HG02938 (cell line): ENCODE measurements around the gene SAMD14.

Experiments used
- ATAC-seq: cut with Tn5 transposase; IDR thresholded peaks from one replicate; pipeline ENCODE4 v1.9.1; 2021; ENCODE audit warnings: mild to moderate bottlenecking, moderate library complexity; ENCODE audit not compliant: unreplicated experiment

Gene SAMD14

GRCh38 chr17:50114849-50115357 lies 15.1 kb downstream of the SAMD14 start:
- no peak for ATAC-seq

- no peak for ATAC-seq
Measured at GRCh38 chr17:50114401-50114800, 15.6 kb downstream of the SAMD14 start.

DNA sequence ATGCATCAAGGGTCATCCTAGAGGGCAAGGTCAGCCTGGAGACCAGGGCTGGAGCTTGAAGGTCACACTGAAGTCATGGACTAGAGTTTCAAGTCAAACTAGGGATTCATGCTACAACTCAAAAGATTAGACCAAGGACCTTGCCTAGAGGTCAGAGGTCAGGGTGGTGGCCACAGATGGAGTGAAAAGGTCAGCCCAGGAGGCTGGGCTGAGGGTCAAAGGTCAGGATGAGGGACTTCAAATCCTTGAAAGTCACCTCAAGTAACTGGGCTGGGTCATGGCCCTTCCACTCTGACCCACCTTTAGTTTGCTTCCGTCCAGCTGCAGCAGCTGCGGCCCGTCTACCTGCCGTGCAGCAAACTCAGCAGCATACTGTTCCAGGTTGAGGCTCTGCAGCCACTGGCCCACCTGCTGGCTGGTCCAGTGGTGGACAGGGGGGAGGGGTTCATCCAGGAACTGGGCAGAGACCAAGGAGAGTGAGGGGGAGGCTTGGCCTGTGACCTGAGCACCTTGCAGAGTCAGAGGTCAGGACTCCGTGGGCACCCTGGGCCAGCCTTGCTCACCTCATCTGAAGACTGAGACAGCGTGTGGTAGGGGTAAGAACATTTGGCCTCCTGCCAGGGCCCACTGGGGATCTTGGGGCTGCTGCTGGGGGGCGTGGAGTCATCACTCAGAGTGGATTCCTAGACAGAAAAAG lies 16.2 kb downstream of the SAMD14 start:
- no peak for ATAC-seq

DNA sequence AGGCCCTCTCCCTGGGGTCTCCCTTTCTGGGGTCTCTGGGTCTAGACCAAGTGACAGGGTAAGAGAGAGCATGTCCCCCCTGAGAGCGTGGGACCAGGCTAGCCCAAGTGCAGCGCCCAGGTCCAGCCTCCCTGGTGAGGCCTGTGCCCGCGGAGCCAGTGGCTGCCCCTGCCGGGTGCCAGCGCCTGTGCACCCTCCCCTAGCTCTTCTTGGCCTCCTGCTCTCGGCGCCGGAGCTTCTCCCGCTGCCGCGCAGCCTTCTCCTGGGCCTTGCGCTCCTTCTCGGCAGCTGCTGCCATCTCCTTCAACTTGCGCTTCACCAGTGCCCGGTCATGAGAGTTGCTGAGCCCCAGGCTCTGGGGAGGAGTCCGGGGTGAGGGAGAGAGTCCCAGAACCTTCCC lies 17.3 kb downstream of the SAMD14 start:
- no peak for ATAC-seq

DNA sequence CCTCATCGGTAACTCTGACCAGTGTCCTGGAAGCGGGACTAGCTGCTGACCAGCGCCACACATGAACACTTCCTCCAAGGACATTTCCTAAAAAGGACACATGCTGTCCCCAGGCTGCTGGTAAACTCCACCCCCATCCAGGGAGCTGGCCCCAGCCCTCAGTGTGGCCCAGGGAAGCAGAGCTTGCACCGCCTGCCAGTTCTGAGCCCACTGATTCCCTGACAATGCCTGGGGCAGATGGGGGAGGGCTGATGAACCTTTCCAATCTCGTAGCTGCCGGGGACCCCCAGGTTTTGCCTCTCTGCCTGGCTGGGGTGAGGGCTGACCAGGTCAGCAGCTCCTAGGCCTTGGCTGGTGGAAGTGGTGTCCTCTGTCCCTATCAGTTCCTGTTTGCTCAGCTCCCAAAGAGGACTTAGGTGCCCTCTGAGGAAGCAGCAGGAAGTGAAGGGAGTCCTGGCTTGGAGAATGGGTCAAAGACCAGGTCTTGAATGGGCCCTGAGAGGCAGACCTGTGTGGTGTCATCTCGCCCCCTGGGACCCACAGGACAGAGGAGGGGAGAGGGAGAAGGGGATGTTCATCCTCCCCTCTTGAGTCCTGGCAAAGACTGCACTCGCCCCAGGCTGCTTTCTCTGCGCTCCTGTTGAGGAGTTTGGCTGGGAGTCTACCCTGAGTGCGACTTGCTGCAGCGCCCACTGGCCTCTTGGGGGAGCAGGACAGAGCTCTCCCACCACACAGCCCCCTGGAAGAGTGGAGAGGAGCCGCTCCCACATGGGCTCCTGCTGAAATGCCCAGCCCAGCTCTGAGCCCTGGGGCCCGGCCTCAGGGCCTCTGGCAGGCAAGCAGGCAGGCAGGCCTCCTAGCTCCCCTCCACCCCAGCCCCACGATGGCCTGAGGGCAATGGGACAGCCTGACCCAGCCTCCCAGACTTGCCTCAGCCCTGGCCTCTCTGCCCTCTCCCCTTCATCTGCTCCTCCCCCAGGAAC lies 18.0 kb downstream of the SAMD14 start:
- no peak for ATAC-seq

GRCh38 chr17:50110591-50111349 lies 19.2 kb downstream of the SAMD14 start:
- ATAC-seq, result no peak

- ATAC-seq, result no peak
Measured at GRCh38 chr17:50109785-50110184, 20.2 kb downstream of the SAMD14 start.

DNA sequence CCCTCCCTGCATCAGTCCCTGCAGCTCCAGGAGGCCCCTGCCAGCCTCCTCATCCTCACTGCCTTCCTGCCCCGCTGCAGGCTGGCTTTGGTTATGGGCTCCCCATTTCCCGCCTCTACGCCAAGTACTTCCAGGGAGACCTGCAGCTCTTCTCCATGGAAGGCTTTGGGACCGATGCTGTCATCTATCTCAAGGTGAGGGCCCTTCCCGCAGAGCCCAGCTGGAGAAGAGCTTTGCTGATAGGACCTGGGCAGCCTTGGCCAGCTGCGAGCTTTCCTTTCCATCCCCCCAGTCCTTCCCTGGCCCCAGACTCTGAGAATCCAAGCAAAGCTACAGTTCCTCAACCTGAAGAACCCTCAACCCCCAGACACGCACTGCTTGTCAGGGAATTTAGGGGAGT lies 20.8 kb downstream of the SAMD14 start:
- no peak for ATAC-seq

DNA sequence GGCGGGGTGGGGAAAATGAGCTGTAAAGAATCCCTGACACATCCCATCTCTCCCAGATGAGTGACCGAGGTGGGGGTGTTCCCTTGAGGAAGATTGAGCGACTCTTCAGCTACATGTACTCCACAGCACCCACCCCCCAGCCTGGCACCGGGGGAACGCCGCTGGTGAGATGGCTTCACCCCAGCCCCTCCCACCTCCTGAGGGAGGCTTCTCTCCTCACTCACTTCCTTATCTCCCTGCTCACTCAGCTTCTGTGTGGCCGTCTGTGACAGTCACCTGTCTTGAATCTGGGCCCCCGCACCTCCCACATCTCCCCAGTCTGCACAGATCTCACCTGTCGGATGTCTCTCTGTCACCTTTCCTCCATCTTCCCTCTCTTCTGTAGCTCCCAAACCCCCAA lies 21.4 kb downstream of the SAMD14 start:
- no peak for ATAC-seq

DNA sequence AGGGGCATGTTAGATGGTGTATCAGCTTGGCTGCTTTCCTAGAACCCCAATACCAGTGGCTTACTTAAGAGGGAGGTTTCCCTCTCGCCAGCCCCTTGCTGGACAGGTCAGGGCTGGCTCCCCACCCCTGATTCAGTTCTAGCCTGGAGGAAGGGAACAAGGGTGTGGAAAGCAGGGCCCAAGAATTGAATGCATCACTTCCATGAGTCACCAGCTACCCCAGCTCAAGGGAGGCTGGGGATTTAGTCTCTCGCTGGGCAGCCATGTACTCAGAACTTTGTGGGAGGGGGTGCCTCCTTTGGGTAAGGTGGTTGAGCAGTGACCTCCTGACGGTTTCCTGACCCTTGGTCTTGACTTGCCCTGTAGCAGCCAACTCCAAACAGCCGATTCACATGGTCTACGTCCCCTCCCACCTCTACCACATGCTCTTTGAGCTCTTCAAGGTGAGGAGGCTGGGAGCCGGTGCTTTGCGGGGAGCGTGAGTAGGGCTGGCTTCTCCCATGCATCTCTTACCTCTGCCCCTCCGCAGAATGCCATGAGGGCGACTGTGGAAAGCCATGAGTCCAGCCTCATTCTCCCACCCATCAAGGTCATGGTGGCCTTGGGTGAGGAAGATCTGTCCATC lies 22.1 kb downstream of the SAMD14 start:
- ATAC-seq, result no peak

- no peak for ATAC-seq
Measured at GRCh38 chr17:50106393-50107131, 23.4 kb downstream of the SAMD14 start.

GRCh38 chr17:50105811-50106210 lies 24.1 kb downstream of the SAMD14 start:
- ATAC-seq, result no peak

DNA sequence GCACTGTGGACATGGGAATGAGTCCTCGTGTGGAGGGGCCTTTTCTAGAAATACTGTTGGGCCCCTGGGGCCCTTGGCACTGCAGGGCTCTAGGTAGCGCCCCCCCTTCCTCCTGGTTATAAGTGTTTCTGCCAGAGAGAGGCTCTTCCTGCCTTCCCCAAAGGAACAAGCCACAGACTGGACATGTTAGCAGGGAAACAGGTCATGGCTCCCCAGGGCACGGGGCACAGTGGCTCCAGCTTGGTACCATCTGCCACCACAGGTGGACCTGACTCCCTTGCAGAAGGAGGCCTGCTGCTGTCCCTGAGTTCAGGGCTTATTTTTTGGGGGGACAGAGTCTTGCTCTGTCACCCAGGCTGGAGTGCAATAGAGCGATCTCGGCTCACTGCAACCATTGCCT lies 26.0 kb downstream of the SAMD14 start:
- ATAC-seq, result no peak

GRCh38 chr17:50103252-50103651 lies 26.7 kb downstream of the SAMD14 start:
- ATAC-seq, result no peak

- no peak for ATAC-seq
Measured at GRCh38 chr17:50102164-50102991, 27.6 kb downstream of the SAMD14 start.

GRCh38 chr17:50101346-50102163 lies 28.4 kb downstream of the SAMD14 start:
- ATAC-seq, result no peak

DNA sequence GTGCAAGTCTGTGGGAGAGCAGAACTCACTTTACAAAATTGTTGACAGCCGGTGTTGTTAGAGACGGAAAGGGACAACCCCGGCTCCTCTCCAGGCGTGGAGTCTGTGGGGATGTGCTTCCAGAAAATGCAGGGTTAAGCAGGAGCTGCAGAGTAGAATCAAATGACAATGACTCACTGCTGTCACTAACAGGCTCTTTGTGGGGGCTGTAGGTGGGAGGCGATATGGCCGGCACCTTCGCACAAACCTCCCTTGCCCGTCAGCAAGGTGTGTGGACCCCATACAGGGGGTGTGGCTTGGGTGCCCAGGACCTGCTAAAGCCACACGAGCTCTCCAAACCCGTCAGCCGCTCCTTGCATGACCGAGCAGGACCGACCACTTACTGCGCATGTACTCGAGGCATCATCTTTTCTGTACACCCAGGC lies 29.0 kb downstream of the SAMD14 start:
- no peak for ATAC-seq

- ATAC-seq, result no peak
Measured at GRCh38 chr17:50100480-50100883, 29.5 kb downstream of the SAMD14 start.
